ENCODE data around the gene AP1G1.

AP1G1 gene

DNA sequence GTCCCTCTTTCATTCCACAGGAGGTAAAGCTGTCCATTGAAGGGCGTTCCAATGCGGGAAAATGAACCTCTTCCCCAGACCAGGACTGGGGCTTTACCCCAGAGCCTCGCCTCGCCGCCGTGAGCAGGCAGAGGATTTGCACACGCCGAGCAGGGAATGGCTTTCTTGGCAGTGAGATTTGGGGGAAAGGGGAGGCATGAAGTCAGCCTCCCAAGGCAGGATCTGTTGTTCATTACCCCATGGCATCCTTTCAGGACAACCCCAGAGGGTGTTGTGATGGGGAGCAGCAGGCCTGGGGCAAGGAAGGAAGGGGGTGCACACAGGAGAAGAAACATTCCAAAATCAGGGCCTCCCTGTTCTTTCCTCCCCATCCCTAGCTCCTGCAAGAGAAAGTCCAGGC, 43.1 kb upstream of the AP1G1 start:
- TF ChIP-seq, protein P1, sequence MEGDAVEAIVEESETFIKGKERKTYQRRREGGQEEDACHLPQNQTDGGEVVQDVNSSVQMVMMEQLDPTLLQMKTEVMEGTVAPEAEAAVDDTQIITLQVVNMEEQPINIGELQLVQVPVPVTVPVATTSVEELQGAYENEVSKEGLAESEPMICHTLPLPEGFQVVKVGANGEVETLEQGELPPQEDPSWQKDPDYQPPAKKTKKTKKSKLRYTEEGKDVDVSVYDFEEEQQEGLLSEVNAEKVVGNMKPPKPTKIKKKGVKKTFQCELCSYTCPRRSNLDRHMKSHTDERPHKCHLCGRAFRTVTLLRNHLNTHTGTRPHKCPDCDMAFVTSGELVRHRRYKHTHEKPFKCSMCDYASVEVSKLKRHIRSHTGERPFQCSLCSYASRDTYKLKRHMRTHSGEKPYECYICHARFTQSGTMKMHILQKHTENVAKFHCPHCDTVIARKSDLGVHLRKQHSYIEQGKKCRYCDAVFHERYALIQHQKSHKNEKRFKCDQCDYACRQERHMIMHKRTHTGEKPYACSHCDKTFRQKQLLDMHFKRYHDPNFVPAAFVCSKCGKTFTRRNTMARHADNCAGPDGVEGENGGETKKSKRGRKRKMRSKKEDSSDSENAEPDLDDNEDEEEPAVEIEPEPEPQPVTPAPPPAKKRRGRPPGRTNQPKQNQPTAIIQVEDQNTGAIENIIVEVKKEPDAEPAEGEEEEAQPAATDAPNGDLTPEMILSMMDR (IDR thresholded peaks at IDR 0.05; ENCODE audit: control extremely low read depth, extremely low read depth, low read depth, missing control alignments): no peak
- ChIA-PET CTCF (interaction anchor here (1.0 to 1.1 kb wide), 3 partner anchors 19 to 32 kb away, joined by 3 to 6 read pairs (median 3); no protein-coding TSS in a partner anchor), POLR2A (no interaction called here)
- DNase-seq (ENCODE audit: extremely low spot score): no peak

DNA sequence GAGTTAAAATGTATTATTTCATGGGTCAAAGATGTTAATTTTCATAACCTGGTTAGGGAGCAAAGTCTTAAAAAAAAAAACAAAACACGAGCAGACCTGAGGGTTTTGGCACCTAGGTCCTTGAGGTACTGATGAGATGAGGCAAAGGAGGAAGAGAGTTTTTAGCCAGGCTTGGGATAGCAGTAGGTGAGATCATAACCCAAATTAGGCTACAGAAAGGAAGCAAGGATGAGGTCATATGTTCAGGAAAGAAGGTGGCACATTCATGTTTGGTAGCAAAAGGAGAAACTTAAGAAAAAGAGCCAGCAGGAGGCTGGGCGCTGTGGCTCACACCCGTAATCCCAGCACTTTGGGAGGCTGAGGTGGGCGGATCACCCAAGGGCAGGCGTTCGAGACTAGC, 40.0 kb upstream of the AP1G1 start:
- DNase-seq (ENCODE audit: extremely low spot score): no peak
- ChIA-PET POLR2A (interaction anchor here (0.8 to 1.8 kb wide), 2 partner anchors 9 to 40 kb away, joined by 3 to 4 read pairs; partner anchors contain the start of gene AP1G1), CTCF (interaction anchor here (0.7 to 5.4 kb wide), 4 partner anchors 10 to 109 kb away, joined by 3 to 22 read pairs (median 4); partner anchors contain the start of gene ZNF821)
- TF ChIP-seq, protein P1 (IDR thresholded peaks at IDR 0.05; ENCODE audit: control extremely low read depth, extremely low read depth, low read depth, missing control alignments): no peak

DNA sequence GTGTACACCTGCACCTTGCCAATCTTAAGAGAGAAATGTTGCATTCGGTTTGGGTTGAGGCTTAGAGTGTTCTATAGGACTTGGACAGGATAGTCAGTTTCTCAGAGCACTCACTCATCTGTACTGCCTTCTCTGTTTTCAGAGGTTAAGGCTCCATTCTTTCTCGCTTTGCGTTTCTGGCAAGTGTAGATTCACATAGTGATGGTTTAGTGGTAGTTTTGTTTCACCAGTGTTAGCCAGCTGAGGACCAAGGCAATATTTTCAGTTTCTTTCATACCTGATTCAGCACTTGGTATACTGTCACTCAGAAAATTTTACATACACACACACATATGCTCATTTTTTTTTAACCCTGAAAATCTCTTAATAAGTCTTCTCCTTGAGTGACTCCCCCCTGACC, 38.5 kb upstream of the AP1G1 start:
- ChIA-PET CTCF (interaction anchor here (5.4 kb wide), 1 partner anchor 36 kb away, joined by 22 read pairs; the partner anchor contains the start of gene ZNF821), POLR2A (no interaction called here)
- TF ChIP-seq, protein P1 (IDR thresholded peaks at IDR 0.05; ENCODE audit: control extremely low read depth, extremely low read depth, low read depth, missing control alignments): no peak

DNA sequence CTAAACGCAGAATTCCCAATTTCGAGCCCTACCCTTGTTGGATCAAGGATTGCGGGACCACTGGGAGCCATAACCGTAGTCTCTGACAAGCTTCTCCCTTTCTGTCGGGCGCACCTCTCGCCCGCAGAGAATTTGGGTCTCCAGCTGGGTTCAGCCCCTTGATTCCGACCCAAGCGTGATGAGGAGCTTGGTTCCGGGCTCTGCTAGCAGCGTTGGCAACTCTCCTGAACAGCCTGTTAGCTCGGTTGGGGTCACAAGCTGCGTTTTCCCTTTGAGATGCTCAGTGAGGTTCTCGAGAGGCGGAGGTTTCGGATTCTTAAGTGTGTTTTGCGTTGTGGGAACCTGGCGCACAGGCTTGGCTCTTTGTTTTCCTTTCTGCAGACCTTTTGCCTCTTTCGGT, 37.8 kb upstream of the AP1G1 start:
- POLR2A ChIA-PET: interaction anchor here (1.0 kb wide), 1 partner anchor 30 kb away, joined by 4 read pairs; no protein-coding TSS in a partner anchor
- CTCF ChIA-PET: interaction anchor here (5.4 kb wide), 1 partner anchor 37 kb away, joined by 22 read pairs; the partner anchor contains the start of gene ZNF821
- DNase-seq (ENCODE audit: extremely low spot score): no peak
- TF ChIP-seq, protein P1 (IDR thresholded peaks at IDR 0.05; ENCODE audit: control extremely low read depth, extremely low read depth, low read depth, missing control alignments): no peak

More for the DNA sequence above, 38.5 kb upstream of the AP1G1 start:
- no peak for DNase-seq (ENCODE audit: extremely low spot score)

DNA sequence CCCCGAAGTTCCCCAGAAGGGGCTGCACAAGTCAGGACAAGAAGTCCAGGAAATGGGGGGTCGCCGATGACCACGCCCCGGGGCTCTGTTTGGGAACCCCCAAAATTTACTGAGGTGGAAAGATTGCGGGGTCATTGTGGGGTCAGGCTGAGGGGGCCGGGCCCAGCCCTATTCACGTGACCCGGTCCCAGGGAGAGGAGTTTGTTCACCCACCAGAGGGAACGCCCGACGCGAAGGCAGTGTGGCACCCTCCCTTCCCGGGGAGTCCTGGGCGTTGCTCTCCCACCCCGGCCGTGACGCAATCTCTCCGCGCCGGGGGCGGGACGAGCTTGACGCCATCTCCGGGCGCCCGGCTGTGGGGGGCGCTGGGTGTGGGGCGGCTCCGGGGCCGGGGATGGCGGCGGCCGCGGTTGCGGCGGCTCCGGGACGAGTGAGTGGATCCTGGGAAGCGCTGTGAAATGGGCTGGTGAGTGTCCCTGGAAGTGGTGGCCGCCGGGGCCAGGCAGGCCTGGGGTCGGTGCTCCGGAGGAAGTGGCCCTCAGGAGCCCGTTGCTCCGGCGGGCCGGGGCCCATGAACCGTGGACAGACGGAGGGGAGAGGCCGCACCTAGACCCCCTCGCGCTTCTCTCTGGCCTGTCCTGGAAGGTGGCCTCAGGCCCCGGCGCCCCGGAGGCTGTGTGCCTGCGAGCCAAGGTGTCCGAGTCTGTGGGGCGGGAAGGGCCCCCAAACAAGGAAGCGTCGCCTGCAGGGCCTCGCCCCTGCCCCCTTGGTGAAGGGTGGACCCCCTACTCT, 37.2 kb upstream of the AP1G1 start, which contains the start of gene ATXN1L:
ATXN1L (plus strand) TSS at position 338 of the 792 bp plus-strand sequence. CDS start 3,765 bp downstream, outside the sequence.
- CTCF ChIA-PET: interaction anchor here (0.8 to 5.4 kb wide), 2 partner anchors 15 to 37 kb away, joined by 3 to 22 read pairs; partner anchors contain the start of gene ZNF821
- DNase-seq (ENCODE audit: extremely low spot score): peak; percentile 97
- POLR2A ChIA-PET: interaction anchor here (0.9 to 1.0 kb wide), 2 partner anchors 29 to 38 kb away, joined by 3 to 4 read pairs; no protein-coding TSS in a partner anchor
- TF ChIP-seq, protein P1 (IDR thresholded peaks at IDR 0.05; ENCODE audit: control extremely low read depth, extremely low read depth, low read depth, missing control alignments): no peak

DNA sequence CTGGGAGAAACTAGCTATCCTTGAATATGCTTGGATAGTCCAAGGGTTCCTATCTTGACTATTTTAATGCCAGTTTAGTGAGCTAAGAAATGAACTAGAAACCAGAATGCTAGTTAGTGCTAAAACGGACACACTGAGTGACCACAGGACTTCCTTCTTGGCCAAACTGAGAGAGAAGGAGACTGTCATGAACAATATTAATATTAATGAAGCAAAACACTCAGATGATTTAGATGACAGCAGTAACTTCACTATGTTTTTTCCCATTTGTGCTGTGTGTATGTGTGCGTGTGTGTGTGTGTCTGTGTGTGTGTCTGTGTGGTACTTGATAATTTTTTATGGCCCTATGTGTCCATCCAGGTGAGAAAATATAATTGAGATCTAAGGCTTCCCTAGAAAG, 34.9 kb upstream of the AP1G1 start:
- TF ChIP-seq, protein P1 (IDR thresholded peaks at IDR 0.05; ENCODE audit: control extremely low read depth, extremely low read depth, low read depth, missing control alignments): no peak
- CTCF ChIA-PET: interaction anchor here (1.0 to 2.5 kb wide), 9 partner anchors 11 to 232 kb away, joined by 3 to 18 read pairs (median 4); no protein-coding TSS in a partner anchor
- no peak for DNase-seq (ENCODE audit: extremely low spot score)
- POLR2A ChIA-PET: interaction anchor here (0.6 to 0.7 kb wide), 2 partner anchors 22 to 35 kb away, joined by 4 read pairs; partner anchors contain the start of gene AP1G1

All from GM10248 (cell line).